Neural progenitor cell (in vitro differentiated cells): ENCODE measurements around the gene PRKCE.

Experiments used
- EZH2 ChIP-seq: fragments of 200-600 bp; sonication (generic); IDR thresholded peaks from 2 replicates; pipeline ENCODE4 v1.6.1; 2017; ENCODE audit warnings: antibody characterized with exemption, mild to moderate bottlenecking, moderate library complexity
- TF ChIP-seq, protein P1 (sequence below): fragments of 200-600 bp; sonication (generic); IDR thresholded peaks from 2 replicates; pipeline ENCODE4 v1.5.1; 2017; ENCODE audit warnings: antibody characterized with exemption, mild to moderate bottlenecking

DNA sequence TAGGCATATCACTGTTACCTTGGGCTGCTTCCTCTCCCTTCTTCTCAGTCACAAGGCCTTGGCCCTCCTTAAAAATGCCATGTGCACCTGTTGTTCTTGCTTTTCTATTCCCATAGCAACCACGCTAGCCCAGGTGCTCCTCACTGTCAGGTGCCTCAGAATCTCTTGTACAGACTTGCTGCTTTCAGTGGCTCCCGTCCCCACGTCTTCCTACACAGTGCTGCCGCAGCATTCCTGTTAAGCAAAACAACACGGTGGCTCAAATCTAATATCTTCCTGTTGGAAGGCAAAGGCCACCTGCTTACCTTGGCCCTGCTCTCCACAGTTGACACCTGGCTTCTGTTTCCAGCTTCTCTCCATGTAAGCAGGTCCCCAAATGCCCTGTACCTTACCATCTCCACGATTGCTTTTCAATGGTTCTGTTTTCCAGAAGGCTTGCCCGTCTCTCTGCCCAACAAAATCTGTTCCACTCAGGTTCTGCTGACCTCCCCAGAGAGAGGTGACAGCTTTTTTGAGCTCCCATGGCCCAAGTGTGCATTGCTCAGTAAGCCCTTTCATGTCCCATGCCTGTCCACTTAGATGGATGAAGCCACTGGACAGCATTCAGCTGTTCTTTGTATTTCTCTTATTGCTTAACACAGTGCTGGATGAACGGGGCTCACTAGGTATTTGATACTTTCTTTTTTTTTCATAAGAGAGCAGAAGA lies 240.4 kb downstream of the PRKCE start:
- TF ChIP-seq, protein P1, sequence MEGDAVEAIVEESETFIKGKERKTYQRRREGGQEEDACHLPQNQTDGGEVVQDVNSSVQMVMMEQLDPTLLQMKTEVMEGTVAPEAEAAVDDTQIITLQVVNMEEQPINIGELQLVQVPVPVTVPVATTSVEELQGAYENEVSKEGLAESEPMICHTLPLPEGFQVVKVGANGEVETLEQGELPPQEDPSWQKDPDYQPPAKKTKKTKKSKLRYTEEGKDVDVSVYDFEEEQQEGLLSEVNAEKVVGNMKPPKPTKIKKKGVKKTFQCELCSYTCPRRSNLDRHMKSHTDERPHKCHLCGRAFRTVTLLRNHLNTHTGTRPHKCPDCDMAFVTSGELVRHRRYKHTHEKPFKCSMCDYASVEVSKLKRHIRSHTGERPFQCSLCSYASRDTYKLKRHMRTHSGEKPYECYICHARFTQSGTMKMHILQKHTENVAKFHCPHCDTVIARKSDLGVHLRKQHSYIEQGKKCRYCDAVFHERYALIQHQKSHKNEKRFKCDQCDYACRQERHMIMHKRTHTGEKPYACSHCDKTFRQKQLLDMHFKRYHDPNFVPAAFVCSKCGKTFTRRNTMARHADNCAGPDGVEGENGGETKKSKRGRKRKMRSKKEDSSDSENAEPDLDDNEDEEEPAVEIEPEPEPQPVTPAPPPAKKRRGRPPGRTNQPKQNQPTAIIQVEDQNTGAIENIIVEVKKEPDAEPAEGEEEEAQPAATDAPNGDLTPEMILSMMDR, result no peak
- no peak for TF ChIP-seq EZH2
